Endometrial microvascular endothelial cells (primary cell): ENCODE results near the gene SAMSN1. TPM values are rescaled to one million over a fixed set of nuclear protein-coding genes. Genes with fewer than 3 reads are reported as not detected.
"Not testable (repeated sequence)": the region's sequence is repeated elsewhere in the genome, so short reads cannot be mapped to it uniquely, and the experiment has no call there.

ENCODE experiments used
- in situ Hi-C: cut with HindIII; loops from 2 replicates; pipeline ENCODE4 v1.10.0; 2017; ENCODE audit warnings: low sequenced_read_pairs, low pct_unique_long_range_greater_than_20kb; ENCODE audit errors: inconsistent ontology term
- total RNA-seq: library from RNA; depleted of rRNA; stranded (reverse); fragments of >200 nt; gene quantifications from one replicate; pipeline ENCODE4 v1.2.3, GENCODE V29; 2015; ENCODE audit errors: inconsistent ontology term

The SAMSN1 gene
- total RNA-seq, 1 donor from 2014 or later: not detected

DNA sequence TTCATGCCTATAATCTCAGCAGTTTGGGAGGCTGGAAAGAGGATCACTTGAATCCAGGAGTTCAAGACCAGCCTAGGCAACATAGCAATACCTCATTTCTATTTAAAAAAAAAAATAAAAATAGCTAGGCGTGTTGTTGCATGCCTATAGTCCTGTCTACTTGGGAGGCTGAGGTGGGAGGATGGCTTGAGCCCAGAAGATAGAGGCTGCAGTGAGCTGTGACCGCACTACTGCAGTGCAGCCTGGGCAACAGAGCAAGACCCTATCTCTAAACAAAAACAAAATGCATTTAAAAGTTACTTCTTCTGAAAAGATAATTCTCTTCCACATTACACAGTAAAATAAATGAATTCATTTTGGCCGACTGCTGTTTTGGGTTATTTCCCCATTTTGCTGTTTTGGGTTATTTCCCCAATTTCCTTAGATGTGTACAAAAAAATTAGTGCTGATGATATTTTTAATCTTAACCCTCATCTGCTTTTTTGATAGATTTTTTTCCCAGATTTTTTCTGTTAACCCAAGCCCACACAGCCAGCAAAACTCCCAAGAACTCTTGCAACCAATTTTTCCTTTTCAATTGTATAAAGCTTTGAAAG lies 23.0 kb upstream of the SAMSN1 start:
- in situ Hi-C loops: no loop called here

DNA sequence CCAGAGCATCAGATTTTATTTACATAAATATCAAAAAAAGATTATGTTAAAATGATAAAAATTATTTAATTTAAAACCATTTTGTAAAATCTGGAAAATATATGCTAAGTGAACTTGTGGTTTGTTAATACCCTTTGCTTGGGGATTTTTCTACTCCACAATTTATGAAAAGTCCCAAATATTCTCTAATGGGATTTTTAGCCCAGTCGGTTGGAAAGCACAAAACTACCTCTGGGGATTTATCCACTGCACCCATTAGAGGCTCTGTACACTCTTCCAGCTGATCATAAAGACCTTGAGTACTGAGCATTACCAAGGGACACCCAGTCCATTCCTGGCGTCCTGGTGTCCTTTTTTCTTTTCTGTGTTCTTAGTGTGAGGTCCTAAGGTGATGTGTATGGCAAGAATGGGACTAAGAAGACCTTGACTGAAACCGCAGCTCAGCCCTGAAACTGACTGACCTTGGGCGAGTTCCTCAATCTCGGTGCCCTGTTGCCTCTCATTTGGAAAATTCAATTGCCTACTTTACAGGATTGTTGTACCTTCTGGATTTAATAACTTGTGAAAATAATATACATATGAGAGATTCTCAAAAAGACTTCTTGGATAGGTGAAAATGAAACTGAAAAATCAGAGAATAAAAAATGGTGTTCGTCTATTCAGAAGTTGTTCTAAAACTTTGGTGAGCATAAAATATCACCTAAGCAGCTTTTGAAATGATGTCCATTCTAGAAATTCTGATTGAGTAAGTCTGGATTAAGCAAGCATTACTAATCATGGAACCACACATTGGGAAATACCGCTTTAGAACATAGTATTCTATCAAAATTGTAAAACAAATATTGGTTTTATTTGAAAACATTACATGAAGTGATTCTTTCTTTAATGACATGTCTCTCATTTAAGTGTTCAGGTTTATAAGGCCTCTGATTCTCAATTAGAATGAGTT lies 21.5 kb upstream of the SAMSN1 start:
- in situ Hi-C loops: no loop called here

DNA sequence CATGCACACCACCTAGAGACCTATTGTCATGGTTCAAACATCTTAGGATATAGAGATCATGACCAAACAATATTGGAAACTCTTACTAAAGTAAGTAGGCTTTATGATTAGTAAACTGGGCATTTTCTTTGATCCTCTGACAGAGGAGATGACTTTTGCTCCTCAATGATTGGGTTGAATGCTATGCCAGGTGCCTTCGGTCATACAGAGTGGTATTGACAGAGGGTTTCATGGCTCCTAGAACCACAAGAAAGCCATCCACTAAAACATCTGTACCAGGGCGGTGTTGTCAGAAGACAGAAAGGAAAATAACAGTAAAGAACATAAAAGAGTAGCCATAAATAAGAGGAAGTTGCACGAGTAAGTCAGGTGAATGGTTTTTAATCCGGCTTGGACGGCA lies 20.8 kb upstream of the SAMSN1 start:
- in situ Hi-C loops: no loop called here

DNA sequence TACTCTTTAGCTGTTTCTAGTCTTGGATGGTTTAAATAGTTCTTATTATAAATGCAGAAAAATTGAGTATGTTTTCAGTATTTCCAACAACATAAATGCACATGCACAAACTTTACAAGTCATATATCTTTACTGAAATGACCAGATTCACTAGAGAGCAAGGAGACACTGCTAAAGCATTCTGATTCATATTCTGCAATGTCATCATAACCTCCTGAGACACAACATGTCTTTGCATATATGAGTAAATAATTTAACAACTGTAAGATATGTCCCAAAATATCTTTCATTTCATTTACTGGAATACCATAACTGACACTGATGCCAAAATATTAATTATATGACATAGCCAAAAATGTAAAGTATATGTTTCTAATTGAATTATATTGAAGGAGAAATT lies 16.8 kb upstream of the SAMSN1 start:
- in situ Hi-C loops: no loop called here

DNA sequence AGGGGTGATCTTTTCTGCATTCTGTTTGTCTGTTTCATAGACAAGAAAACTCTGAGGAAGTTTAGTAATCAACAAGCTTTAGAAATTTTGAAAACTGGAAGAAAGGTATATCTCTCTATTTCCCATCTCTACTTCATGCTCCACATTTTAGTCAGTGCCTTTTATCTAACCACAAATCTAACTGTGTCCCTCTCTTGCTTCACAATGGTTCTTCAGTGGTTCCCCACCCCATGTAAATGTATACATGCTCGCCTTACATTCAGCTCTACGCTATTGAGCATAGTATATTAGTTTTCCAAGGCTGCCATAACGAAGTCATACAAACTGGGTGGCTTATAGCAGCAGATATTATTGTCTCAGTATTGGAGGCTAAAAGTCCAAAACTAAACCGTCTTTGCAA lies 14.4 kb upstream of the SAMSN1 start:
- in situ Hi-C loops: no loop called here

DNA sequence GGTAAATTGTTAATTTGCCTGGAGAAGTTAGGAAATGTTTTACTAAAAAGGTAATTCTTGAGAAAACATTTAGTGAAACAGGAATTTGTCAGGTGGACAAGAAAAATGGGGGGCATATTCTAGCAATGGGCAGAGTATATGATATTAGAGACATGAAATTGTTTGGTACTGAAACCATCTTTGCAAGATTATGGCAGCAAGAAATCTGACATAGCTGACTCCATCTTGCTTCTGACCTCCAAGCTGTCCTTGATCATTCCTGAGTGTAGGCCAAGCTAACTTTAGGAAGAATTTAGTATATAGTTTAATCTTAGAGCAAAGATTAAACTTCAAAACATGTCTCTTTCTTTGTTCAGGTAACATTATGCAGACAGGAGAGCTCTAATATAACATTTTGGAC lies 14.0 kb upstream of the SAMSN1 start:
- in situ Hi-C loops: no loop called here

DNA sequence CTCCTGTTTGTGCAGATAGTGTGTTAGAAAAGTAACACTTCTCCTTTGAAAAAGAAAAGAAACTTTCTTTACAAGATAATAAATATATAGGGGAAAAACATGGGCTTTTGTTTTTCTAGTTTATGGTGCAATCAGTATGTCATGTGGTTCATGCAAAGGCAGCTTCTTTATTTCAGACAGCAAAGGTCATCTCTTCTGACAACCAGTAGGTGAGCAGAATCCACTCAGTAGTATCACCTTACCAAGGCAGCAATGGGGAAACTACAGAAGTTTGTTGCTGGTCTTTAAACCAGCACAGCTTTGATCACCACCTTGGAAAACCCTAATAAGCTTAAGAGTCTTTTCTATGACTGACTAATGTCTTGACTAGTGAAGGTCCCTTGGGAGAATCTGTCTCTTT lies 13.0 kb upstream of the SAMSN1 start:
- in situ Hi-C loops: no loop called here

DNA sequence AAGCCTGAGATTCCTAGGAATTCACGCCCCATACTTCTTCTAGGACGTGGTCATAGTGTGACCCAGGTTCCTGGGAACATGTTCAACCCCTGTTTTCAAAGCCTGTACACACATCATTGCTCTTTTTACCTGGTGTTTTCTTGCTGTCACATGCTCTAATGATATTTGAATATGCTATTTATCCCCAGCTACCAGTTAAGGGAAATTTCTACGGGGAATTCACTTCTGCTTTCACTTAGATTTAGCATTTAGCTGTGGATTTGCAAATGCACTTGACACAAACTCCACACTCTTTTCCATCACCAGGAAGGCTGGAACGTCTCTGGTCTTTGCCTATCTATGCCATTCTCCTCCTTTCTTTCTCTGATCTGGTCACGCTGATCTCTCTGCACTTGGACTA lies 11.3 kb upstream of the SAMSN1 start:
- in situ Hi-C loops: no loop called here

DNA sequence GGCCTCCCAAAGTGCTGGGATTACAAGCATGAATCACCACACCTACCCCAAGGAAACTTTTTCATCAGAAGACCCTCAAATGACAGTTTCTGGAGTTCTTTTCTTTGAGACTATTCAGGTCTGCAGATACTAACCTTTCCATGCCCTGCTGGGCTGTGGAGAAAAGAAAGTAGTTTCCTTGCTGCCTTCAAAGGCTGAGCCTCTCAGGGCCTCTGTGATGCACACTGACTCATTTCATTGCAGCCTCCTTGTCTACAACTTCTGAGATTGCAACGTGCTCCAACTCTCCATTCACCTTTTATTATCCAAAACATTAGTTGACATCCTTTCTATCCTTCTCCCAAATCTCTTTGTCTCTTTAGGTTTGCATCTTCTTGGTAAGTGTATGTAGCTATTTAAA lies 8.8 kb upstream of the SAMSN1 start:
- in situ Hi-C loops: no loop called here

DNA sequence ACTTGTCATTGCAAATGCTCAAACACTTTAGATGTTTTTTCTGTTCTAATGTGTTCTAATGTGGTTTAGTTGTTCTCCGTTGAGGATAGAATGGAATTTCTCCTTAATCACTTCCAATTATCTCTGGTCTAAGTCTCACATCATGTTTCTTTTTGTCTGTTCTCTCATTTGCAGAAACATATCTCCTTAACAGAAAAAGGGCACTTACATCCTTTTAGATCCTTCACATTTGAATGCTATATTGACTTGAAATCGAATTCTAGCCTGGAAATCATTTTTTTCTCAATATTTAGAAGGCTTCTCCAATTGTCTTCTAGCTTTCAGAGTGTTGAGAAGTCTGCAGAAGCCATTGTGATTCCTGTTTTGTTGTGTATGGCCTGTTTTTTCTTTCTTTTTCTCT lies 7.3 kb upstream of the SAMSN1 start:
- in situ Hi-C loops: no loop called here

DNA sequence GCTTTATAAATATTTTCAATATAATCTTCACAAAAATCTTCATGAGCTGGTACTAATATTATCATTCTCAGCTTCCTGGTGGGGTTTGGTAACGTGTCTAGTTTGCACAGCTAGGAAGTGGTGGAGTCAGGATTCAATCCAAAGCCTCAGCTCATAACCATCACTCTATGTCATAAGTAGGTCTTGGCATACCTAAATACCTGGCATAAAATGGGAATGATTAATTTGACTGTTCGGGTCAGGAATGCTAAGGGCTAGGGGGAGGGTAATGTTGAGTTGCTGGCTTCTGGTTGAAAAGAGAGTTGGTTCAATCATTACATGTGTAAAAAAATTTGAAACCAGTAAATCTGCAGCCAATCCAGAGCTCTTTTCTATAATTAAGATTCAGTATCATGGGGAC lies 5.6 kb upstream of the SAMSN1 start:
- in situ Hi-C loops: no loop called here

DNA sequence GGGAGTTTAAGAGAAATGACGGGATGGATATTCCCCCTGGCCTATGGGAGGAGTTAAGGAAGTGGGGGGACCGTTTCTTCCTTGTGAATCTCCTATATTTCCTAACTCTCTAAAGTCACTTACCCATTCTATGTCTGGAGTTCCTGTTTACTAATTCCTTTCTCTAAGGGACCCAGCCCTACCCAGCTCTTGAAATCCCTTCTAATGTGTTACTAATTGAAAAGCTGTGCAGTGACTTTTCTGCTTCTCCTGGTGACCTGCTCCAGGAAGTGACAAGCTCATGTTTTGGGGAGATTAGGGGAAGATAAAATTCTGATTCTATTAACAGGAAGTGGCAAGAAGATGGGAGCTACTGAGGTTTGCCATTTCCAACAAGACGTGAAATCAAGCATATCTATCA lies 4.0 kb upstream of the SAMSN1 start:
- in situ Hi-C loops: no loop called here

DNA sequence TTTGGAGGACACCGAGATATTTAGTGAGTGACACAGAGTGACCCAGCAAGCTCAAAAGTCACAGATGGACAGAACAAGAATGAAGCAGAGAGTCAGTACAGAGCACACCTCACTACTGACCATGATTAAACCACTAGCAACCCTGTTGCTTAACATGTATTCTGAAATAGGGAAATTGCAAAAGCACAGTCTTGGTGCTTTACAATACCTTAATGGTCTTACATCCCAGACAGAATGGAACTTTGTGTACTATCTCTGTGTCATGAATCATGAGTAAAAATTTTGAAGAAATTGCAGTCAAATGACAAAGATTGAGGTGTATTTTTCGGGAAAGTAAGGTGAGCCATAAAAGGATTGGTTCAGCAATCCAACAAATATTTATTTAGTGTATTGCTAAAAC lies 2.7 kb upstream of the SAMSN1 start:
- in situ Hi-C loops: no loop called here

DNA sequence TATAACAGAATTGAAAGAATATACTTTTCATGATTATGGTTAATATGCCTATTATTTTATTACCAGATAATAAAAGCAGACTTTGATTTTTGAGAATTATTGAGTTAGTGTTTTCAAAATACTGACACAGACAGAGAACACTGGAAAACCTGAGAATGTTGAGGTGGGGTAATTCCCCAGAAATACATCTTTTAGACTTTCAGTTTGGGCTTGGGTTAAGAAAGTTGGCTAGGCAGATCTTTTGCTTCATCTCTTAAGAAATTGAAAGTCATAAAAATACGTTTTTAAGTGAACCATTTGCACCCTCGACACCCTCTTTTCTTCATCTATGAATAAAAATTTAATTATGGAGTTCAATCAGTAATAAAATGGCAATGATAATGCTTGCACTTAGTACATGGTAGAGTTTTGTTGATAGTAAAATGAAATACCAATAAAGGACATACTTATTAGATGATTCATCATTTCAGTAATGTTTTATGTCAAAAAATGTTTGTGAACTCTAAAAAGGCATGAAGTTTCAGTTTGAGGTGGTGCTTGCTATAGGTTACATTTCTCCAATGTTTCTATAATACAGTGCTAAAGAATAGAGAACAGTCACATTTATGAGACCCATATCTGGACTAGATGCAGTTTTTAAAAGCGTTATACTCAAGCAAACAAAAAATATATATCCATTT lies 1.9 kb upstream of the SAMSN1 start:
- in situ Hi-C loops: no loop called here

DNA sequence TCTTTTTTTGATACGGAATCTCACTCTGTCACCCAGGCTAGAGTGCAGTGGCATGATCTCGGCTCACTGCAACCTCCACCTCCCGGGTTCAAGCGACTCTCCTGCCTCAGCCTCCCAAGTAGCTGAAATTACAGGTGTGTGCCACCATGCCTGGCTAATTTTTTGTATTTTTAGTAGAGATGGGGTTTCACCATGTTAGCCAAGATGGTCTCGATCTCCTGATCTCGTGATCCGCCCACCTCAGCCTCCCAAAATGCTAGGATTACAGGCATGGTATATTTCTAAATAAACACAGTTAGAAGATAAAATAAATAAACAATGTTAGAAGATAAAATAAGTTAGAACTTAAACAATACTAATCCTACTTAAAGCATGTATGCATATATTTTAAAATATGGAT lies 604 bp upstream of the SAMSN1 start:
- in situ Hi-C loops: not testable (repeated sequence)

DNA sequence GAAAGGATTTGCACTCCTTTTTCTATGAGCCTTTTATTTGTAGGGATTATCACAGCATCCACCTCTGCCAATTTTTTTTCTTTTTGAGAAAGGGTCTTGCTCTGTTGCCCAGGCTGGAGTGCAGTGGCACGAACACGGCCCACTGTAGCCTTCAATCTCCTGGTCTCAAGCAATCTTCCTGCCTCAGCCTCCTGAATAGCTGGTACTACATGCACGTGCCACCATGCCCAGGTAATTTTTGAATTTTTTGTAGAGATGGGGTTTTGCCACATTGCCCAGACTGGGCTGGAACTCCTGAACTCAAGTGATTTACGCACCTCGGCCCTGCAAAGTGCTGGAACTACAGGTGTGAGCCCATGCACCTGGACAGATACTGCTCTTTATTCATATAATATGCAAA lies 2.1 kb downstream of the SAMSN1 start:
- in situ Hi-C loops: no loop called here

DNA sequence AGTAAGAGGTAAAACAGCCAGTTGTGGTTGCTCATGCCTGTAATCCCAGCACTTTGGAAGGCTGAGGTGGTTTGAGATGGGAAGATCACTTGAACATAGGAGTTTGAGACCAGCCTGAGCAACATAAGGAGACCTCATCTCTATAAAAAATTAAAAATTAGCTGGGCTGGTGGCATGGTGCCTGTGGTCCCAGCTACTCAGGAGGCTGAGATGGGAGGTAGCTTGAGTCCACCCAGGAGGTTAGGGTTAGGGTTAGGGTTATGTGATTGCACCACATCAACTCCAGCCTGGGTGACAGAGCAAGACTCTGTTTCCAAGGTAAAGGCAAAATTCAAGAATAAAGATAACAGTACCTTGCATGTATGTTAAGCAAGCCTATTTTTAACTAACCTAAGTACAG lies 3.5 kb downstream of the SAMSN1 start:
- in situ Hi-C loops: no loop called here

DNA sequence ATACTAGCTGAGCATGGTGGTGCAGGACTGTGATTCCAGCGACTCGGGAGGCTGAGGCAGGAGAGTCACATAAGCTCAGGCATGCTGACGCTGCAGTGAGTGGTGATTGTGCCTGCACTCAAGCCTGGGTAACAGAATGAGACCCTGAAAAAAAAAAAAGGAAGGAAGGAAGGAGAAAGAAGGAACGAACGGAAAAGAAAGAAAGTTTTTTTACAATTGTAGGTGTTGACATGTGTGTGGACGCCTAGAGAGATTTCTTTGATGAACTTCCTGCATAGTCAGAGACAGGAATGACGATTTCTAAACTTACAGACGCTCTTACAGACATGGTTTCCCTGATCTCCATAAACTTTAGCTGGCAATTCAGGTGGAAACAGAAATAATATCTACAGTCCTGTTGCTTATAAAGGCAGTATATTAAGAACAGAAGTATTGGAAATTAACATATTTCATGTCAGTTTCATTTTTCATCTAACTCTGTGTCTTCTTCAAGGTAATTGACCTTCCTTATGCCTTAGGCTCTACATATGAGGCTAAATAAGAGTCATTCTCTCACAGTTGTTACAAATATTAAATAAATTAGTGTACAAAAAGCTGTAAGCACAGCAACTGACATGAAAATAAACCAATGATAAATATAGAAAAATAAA lies 4.1 kb downstream of the SAMSN1 start:
- in situ Hi-C loops: no loop called here

DNA sequence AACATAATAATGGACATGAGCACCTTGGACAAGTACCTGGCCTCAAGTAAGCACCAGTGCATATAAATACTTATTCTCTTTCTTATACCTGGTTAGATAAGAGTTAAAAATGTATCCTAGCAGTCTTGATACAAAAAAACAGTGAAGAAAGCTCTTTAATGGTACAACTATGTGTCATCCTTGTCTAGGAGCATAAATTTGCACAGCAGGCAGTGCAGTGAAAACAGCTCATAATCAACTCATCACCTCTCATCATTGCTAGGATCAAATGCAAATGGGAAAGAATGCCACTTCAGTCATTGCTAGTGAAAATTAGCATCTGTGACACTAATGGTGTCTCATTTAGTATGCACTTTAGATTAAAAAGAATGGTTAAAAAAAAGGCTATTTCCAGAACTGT lies 7.6 kb downstream of the SAMSN1 start:
- in situ Hi-C loops: no loop called here

DNA sequence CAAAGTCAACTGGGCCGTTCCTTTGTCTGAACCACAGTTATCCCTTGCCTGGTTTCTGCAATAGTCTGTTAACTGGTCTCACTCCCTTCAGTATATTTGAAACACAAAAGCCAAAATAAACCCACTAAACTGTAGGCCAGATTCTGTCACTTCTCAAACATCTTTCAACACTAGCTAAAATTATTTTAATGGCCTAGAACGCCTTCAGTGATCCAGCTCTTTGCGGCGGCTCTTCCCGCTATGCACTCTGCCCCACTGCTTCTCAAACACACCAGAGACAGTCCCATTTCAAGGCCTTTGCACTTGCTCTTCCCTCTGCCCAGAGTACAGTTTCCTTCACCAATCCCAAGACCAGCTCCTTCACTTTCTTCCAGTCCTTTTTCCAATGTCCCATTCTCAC lies 9.2 kb downstream of the SAMSN1 start:
- in situ Hi-C loops: no loop called here
